Measurements from ENCODE around the gene PLEKHJ1.
A peak's percentile ranks its signal among the peaks of the same experiment; 100 is the strongest.

The PLEKHJ1 gene

DNA sequence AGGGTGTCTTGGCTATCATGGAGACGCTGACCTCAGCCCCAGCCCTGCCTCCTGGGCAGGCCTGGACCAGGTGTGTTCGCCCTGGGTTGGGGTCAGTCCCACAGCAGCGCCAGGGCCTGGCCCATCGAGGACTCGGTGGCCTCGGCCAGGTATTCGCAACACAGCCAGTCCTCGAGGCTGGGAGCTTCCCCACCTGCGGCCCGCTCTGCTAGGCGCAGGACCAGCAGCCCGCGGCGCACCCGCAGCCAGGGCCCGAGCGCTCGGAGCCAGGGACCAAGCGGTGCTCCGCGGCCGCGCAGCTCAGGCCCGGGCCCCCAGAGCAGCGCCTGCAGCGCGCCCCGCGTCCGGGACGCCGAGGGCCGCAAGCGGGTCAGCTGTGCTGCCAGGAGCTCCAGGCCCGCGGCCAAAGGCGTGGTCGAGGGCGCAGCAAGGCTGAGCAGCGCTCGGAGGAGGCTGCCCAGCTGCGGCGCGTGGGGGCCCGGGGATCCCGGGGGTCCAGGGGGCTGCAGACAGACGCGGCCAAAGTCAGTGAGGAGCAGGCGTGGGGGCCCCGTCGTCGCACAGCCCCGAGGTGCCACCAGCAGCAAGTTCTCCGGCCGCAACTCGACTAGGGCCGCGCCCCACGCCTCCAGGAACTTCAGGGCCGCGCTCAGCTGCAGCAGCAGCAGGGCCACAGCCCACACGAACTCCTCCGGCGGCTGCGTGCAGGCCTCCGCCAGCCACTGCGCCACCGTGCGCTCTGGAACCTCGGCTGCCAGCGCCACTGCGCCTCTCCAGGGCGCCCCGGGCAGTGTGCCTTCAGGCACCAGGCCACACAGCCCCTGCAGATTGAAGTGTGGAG is 39.7 kb upstream of the PLEKHJ1 start:
- Histone ChIP-seq H3K4me3 (ENCODE audit: low read length) (peak overlapping the region; percentile 32), H3K4me1 (ENCODE audit: control insufficient read depth, insufficient read depth, low read length) (peaks cover 34% of the 10 kb centered on the region), H3K9me3 (ENCODE audit: control insufficient read depth, low read length) (no peaks in the 10 kb centered on the region), H3K9ac (ENCODE audit: low read length) (peak overlapping the region; percentile 43), H3K27me3 (replicated peaks; ENCODE audit: control insufficient read depth, insufficient read depth, low read length) (no peaks in the 10 kb centered on the region), H3K36me3 (ENCODE audit: control insufficient read depth, insufficient read depth, low read length, severe bottlenecking) (peaks cover 24% of the 10 kb centered on the region)
- DNase-seq (ENCODE audit: low read depth), result no peak

DNA sequence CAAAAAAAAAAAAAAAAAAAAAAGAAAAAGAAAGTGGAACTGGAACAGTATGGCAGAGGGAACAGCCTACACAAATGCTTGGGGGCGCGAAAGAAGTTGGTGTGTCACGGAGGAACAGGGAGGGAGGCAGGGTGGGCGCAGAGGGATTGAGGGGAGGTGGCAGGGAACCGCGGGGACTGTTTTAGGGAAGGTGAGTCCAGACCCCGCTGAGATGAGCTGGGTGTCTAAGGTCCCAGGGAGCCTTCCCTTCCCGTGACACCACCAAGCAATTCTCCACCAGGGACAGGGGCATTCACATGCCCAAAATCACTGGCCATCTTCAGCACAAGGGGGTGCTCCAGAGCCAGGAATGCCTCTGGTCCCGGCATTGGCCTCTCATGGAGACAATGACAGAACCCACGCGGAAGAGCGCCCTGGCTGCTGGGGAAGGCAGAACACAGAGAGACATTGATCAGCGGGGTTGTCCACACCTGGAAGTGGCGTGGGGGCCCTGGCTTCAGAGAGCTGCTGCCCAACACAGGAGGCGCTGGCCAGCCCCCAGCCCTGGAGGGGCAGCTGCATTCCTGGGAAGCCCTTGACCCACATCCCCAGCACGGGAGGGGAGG is 38.9 kb upstream of the PLEKHJ1 start:
- Histone ChIP-seq H3K9ac (ENCODE audit: low read length) (peak overlapping the region; percentile 43), H3K9me3 (ENCODE audit: control insufficient read depth, low read length) (no peaks in the 10 kb centered on the region), H3K4me1 (ENCODE audit: control insufficient read depth, insufficient read depth, low read length) (peaks cover 34% of the 10 kb centered on the region), H3K36me3 (ENCODE audit: control insufficient read depth, insufficient read depth, low read length, severe bottlenecking) (peaks cover 24% of the 10 kb centered on the region), H3K4me3 (ENCODE audit: low read length) (peak overlapping the region; percentile 32), H3K27me3 (replicated peaks; ENCODE audit: control insufficient read depth, insufficient read depth, low read length) (no peaks in the 10 kb centered on the region)
- peak; percentile 78 for DNase-seq (ENCODE audit: low read depth)

DNA sequence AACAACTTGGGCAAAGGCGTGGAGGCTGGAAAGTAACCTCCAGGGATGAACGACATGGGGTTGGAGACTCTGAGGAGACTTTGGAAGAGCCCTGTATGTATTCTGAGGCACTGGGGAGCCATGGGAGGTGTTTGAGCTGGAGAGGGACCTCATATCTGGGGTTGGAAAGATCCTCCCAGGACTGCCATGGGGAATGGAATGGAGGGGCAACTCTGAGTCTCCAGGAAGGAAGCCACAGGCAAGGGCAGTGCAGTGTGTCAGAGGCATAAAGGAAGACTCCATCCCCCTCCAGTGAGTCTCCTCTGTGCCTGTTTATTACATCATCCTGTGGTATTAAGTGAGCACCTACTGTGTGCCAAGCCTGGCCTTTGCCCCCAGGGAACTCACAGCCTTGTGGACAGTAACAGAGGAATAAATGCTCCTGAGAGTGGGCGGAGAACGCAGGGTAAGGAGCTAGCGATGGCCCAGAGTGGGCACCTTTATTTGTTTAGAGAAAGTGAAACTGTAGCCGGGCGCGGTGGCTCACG is 38.1 kb upstream of the PLEKHJ1 start:
- Histone ChIP-seq H3K36me3 (ENCODE audit: control insufficient read depth, insufficient read depth, low read length, severe bottlenecking) (peaks cover 24% of the 10 kb centered on the region), H3K4me3 (ENCODE audit: low read length) (peak overlapping the region; percentile 91), H3K9me3 (ENCODE audit: control insufficient read depth, low read length) (no peaks in the 10 kb centered on the region), H3K4me1 (ENCODE audit: control insufficient read depth, insufficient read depth, low read length) (peaks cover 34% of the 10 kb centered on the region), H3K9ac (ENCODE audit: low read length) (peak overlapping the region; percentile 99), H3K27me3 (replicated peaks; ENCODE audit: control insufficient read depth, insufficient read depth, low read length) (no peaks in the 10 kb centered on the region)
- no peak for DNase-seq (ENCODE audit: low read depth)

DNA sequence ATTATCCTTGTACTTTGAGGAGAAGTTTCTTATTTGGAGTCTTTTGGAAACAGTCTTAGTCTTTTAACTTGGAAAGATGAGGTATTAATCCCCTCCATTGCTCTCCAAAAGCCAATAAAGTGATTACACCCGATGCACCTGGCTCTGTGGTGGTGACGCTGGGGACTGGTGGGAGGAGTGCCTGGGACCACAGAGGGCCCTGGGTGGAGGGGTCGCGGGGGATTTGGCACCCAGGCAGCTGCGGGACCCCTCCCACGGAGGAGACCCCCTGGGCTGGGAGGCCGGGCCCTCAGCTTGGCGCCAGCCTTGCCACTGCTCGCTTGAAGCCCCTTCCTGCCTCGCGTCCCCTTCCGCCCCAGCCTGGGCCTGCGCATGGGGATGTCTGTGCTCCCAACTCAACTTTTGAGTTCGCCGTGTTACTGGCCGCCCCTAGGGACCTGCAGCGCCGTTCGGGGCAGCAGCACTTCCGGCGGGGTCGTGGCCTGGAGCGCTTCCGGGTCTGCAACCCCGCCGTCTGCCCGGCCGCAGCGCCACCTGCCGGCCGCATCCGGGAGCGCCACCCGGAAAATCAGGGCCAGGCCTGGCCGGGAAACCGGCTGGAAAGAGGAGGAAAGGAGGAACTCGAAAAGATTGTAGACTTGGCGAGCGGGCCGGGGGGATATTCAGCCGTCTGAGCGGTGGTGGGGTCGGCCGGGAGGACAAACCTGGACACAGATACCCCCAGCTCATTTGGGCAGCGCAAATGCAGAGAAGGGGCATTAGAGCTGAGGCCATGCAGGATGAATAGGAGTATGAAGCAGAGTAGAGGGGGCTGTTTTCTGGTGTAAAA is 37.4 kb upstream of the PLEKHJ1 start:
- no peaks in the 10 kb centered on the region for H3K27me3 ChIP-seq (replicated peaks; ENCODE audit: control insufficient read depth, insufficient read depth, low read length)
- H3K9me3 ChIP-seq (ENCODE audit: control insufficient read depth, low read length), result no peaks in the 10 kb centered on the region
- H3K4me3 ChIP-seq (ENCODE audit: low read length), result peak overlapping the region; percentile 91
- H3K9ac ChIP-seq (ENCODE audit: low read length), result peak overlapping the region; percentile 99
- DNase-seq (ENCODE audit: low read depth), result peak; percentile 82
- peaks cover 37% of the 10 kb centered on the region for H3K4me1 ChIP-seq (ENCODE audit: control insufficient read depth, insufficient read depth, low read length)
- peaks cover 24% of the 10 kb centered on the region for H3K36me3 ChIP-seq (ENCODE audit: control insufficient read depth, insufficient read depth, low read length, severe bottlenecking)

DNA sequence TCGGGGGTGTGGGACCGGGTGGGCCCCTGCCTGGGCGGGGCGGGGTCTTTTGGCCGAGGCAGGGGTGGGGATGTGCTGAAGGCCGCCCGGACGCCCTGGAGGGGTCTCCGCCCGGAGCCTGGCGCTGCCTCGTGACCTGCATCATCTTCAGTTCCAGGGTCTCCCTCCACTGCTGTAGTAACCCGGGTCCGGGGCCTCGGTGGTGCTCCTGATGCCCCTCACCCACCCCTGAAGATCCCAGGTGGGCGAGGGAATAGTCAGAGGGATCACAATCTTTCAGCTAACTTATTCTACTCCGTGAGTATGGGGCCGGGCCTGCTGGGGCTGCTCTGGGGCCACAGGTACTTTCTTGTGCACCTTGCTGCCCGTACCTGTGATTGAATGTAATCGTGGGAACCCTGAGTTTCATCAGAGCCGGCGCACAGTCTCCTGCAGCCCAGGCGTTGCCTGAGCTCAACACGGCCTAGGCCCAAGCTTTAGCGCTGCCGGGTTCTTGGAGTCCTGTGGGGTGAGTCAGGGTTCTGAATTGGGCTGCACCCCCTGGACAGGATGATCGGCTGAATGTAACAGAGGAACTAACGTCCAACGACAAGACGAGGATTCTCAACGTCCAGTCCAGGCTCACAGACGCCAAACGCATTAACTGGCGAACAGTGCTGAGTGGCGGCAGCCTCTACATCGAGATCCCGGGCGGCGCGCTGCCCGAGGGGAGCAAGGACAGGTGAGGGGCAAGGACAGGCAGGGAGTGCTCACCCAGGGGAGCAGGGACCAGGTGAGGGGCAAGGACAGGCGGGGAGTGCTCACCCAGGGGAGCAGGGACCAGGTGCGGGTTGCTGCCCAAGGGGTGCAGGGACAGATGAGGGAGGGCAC is 35.3 kb upstream of the PLEKHJ1 start:
- DNase-seq (ENCODE audit: low read depth), result peak; percentile 72
- H3K4me3 ChIP-seq (ENCODE audit: low read length), result peak overlapping the region; percentile 91
- peak overlapping the region; percentile 99 for H3K9ac ChIP-seq (ENCODE audit: low read length)
- peaks cover 50% of the 10 kb centered on the region for H3K4me1 ChIP-seq (ENCODE audit: control insufficient read depth, insufficient read depth, low read length)
- H3K36me3 ChIP-seq (ENCODE audit: control insufficient read depth, insufficient read depth, low read length, severe bottlenecking), result peaks cover 24% of the 10 kb centered on the region
- no peaks in the 10 kb centered on the region for H3K27me3 ChIP-seq (replicated peaks; ENCODE audit: control insufficient read depth, insufficient read depth, low read length)
- no peaks in the 10 kb centered on the region for H3K9me3 ChIP-seq (ENCODE audit: control insufficient read depth, low read length)

DNA sequence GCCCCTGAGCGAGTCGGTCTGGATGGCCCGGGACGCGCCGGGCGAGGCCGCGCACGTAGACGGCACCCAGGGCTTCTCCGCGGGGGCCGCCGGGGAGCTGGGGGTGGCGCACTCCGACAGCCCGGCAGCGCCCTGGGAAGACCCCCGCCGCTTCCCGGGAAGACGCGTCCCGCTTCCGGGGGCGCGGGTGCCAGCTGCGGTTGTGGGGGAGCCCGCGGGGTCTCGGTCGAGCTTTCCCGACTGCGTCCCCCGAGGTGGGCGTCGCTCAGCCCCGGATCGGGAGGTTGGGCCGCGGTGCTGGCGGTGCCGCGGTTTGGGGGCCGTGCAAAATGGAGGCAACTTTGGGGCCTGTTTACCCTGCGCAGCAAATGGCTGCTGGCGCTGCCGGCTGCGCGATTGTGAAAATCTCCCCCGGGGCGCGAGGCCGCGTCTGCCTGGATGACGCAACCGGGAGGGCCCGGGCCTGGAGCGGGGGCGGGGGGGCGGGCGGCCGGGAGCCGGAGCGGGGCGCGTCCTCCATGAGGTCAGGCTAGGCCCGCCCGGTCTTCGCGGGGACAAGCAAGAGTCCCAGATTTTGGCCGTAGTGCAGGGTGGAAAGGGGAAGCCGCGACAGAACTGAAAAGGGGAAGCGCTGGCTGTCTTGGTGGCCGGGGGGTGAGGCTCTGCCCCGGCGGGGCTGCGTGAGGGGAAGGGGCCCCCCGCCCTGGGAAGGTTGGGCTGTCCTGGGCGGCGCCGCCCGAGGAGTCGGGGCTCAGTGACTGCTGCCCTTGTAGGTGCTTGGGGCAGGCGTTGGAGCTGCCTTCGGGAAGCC is 34.5 kb upstream of the PLEKHJ1 start:
- peak; percentile 95 for DNase-seq (ENCODE audit: low read depth)
- Histone ChIP-seq H3K9ac (ENCODE audit: low read length) (peak overlapping the region; percentile 99), H3K4me1 (ENCODE audit: control insufficient read depth, insufficient read depth, low read length) (peaks cover 52% of the 10 kb centered on the region), H3K36me3 (ENCODE audit: control insufficient read depth, insufficient read depth, low read length, severe bottlenecking) (peaks cover 24% of the 10 kb centered on the region), H3K4me3 (ENCODE audit: low read length) (peak overlapping the region; percentile 91), H3K27me3 (replicated peaks; ENCODE audit: control insufficient read depth, insufficient read depth, low read length) (no peaks in the 10 kb centered on the region), H3K9me3 (ENCODE audit: control insufficient read depth, low read length) (no peaks in the 10 kb centered on the region)

DNA sequence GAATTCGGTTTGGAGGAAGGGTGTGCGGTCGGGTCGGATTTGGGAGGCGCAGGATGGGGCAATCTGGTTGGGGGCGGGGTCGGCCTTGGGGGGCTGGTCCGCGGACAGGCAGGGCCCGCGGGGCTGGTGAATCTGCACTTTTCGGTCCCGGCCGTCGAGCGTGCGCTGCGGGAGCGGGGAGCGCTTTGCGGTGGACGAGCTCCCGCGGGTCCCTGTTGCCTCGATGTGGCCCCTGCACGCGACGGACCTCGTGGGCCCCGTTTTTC is 34.0 kb upstream of the PLEKHJ1 start:
- peak overlapping the region; percentile 91 for H3K4me3 ChIP-seq (ENCODE audit: low read length)
- peak overlapping the region; percentile 99 for H3K9ac ChIP-seq (ENCODE audit: low read length)
- H3K4me1 ChIP-seq (ENCODE audit: control insufficient read depth, insufficient read depth, low read length), result peaks cover 47% of the 10 kb centered on the region
- peak; percentile 57 for DNase-seq (ENCODE audit: low read depth)
- peaks cover 21% of the 10 kb centered on the region for H3K36me3 ChIP-seq (ENCODE audit: control insufficient read depth, insufficient read depth, low read length, severe bottlenecking)
- no peaks in the 10 kb centered on the region for H3K27me3 ChIP-seq (replicated peaks; ENCODE audit: control insufficient read depth, insufficient read depth, low read length)
- no peaks in the 10 kb centered on the region for H3K9me3 ChIP-seq (ENCODE audit: control insufficient read depth, low read length)

DNA sequence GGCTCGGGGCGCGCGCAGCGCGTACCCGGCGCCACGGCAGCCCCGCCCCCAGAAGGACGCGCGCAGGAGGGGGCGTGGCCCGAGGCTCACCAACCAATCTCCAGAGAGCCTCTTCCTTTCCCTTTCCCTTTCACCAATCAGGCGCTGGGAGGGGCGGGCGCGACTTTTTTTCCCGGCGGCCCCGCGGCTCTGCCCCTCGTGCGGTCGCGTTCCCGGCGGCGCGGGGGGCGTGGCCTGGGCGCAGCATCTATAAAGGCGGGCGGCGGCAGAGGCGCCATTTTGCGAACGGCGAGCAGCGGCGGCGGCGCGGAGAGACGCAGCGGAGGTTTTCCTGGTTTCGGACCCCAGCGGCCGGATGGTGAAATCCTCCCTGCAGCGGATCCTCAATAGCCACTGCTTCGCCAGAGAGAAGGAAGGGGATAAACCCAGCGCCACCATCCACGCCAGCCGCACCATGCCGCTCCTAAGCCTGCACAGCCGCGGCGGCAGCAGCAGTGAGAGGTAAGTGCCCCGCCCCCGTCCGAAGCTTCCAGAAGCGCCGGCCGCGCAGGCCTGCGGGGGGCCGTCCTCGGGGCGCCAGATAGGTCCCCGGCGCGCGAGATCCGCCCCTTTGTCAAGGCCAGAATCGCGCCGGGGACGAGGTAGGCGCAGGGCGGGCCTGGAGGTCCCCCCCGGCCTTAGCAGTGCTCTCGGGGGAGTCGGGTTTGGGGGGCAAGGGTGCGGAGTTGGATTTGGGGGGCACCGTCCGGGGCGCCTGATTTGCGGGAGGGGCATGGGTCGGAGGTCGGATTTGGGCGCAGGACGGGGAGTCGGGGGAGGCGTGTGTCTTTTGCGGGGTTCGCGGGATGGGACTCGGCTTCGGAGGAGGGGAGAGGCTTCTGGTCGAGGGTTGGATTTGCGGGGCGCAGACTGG is 33.4 kb upstream of the PLEKHJ1 start:
- no peaks in the 10 kb centered on the region for H3K9me3 ChIP-seq (ENCODE audit: control insufficient read depth, low read length)
- H3K36me3 ChIP-seq (ENCODE audit: control insufficient read depth, insufficient read depth, low read length, severe bottlenecking), result peaks cover 21% of the 10 kb centered on the region
- DNase-seq (ENCODE audit: low read depth), result peak; percentile 98
- H3K4me3 ChIP-seq (ENCODE audit: low read length), result peak overlapping the region; percentile 91
- H3K4me1 ChIP-seq (ENCODE audit: control insufficient read depth, insufficient read depth, low read length), result peaks cover 43% of the 10 kb centered on the region
- peak overlapping the region; percentile 99 for H3K9ac ChIP-seq (ENCODE audit: low read length)
- no peaks in the 10 kb centered on the region for H3K27me3 ChIP-seq (replicated peaks; ENCODE audit: control insufficient read depth, insufficient read depth, low read length)

DNA sequence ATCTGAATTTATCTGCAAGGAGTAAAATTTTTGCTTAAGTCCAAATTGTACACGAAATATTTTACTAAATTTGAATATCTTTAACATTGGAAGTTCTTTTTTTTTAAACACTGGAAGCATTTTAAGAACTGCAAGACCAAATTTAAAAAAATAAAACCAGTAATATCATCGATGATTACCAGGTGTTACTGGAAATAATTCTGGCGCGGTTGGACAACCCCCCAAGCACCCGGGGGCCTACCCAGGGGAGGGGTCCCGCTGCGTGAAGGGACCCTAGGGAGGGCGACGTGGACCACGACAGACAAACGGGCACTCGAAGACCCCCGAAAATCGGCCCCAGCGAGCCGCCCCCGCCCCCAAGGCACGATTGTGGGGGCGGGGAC is 32.7 kb upstream of the PLEKHJ1 start:
- H3K4me1 ChIP-seq (ENCODE audit: control insufficient read depth, insufficient read depth, low read length), result peaks cover 37% of the 10 kb centered on the region
- H3K27me3 ChIP-seq (replicated peaks; ENCODE audit: control insufficient read depth, insufficient read depth, low read length), result no peaks in the 10 kb centered on the region
- peaks cover 15% of the 10 kb centered on the region for H3K36me3 ChIP-seq (ENCODE audit: control insufficient read depth, insufficient read depth, low read length, severe bottlenecking)
- H3K4me3 ChIP-seq (ENCODE audit: low read length), result peak overlapping the region; percentile 91
- no peak for DNase-seq (ENCODE audit: low read depth)
- peak overlapping the region; percentile 81 for H3K9ac ChIP-seq (ENCODE audit: low read length)
- H3K9me3 ChIP-seq (ENCODE audit: control insufficient read depth, low read length), result no peaks in the 10 kb centered on the region

Data from adipocyte (in vitro differentiated cells).